Endodermal cell (in vitro differentiated cells): ENCODE measurements around the gene PRR29. TPM values are rescaled to one million over a fixed set of nuclear protein-coding genes. Genes with fewer than 3 reads are reported as not detected.

Source experiments
- DNase-seq: peaks from one replicate; pipeline ENCODE4 v3.0.0-alpha.2; 2017
- H3K27ac ChIP-seq: 2 replicates; pipeline ENCODE4 v1.5.1; 2013; ENCODE audit warnings: mild to moderate bottlenecking, low read depth, low read length, moderate library complexity
- H3K27me3 ChIP-seq: 2 replicates; pipeline ENCODE4 v1.6.1; 2013; ENCODE audit warnings: mild to moderate bottlenecking, low read length, moderate library complexity; ENCODE audit not compliant: insufficient read depth, control insufficient read depth, poor library complexity, severe bottlenecking
- H3K36me3 ChIP-seq: 2 replicates; pipeline ENCODE4 v1.7.0; 2013; ENCODE audit warnings: mild to moderate bottlenecking, low read length, moderate library complexity; ENCODE audit not compliant: control insufficient read depth, insufficient read depth
- H3K4me1 ChIP-seq: one replicate; pipeline ENCODE4 v1.7.0; 2013; ENCODE audit warnings: low read length; ENCODE audit not compliant: control insufficient read depth, insufficient read depth
- H3K4me3 ChIP-seq: 2 replicates; pipeline ENCODE4 v1.5.1; 2013; ENCODE audit warnings: mild to moderate bottlenecking, low read length, moderate library complexity
- H3K9ac ChIP-seq: 2 replicates; pipeline ENCODE4 v1.6.1; 2013; ENCODE audit warnings: mild to moderate bottlenecking, low read length, moderate library complexity; ENCODE audit not compliant: poor library complexity, severe bottlenecking; ENCODE audit errors: extremely low read depth
- H3K9me3 ChIP-seq: 2 replicates; pipeline ENCODE4 v1.6.1; 2013; ENCODE audit warnings: mild to moderate bottlenecking, low read length, moderate library complexity; ENCODE audit not compliant: control insufficient read depth
- H3K27ac Mint-ChIP-seq: 2 replicates; pipeline ENCODE4 v1.8.0; 2020; ENCODE audit warnings: mixed read lengths
- H3K27me3 Mint-ChIP-seq: 2 replicates; pipeline ENCODE4 v1.8.0; 2021; ENCODE audit warnings: mild to moderate bottlenecking, mixed read lengths; ENCODE audit not compliant: insufficient read depth
- H3K36me3 Mint-ChIP-seq: 2 replicates; pipeline ENCODE4 v1.8.0; 2020; ENCODE audit warnings: low read depth, mixed read lengths
- H3K4me1 Mint-ChIP-seq: 2 replicates; pipeline ENCODE4 v1.8.0; 2020; ENCODE audit warnings: mixed read lengths
- H3K4me3 Mint-ChIP-seq: 2 replicates; pipeline ENCODE4 v1.8.0; 2020; ENCODE audit warnings: mild to moderate bottlenecking, moderate library complexity, mixed read lengths
- H3K9me3 Mint-ChIP-seq: 2 replicates; pipeline ENCODE4 v1.8.0; 2020; ENCODE audit warnings: mild to moderate bottlenecking, mixed read lengths
- CTCF ChIP-seq: fragments of 200-600 bp; sonication (generic); conservative IDR thresholded peaks from 2 replicates; pipeline ENCODE4 v1.5.0; 2021; ENCODE audit warnings: antibody characterized with exemption, mild to moderate bottlenecking
- WGBS, 2 experiments: methylation state at CpG; one replicate each; pipeline versions ENCODE4 v1.1.5 to v1.1.7; 2013; ENCODE audit warnings: missing lambda C conversion rate in 2 of 2, mixed read lengths in 1 of 2; ENCODE audit not compliant: insufficient coverage in 1 of 2, insufficient read length in 1 of 2; 5-methylcytosine and 5-hydroxymethylcytosine counted together
- total RNA-seq, 2 donors: library from RNA; stranded (reverse); fragmentation: NEBNext Ultra II Directional in 1 of 2; extraction: Animal tissue kit (Norgen Biotek cat#: 25700) in 1 of 2; gene quantifications; 2 replicates in 1 of 2; 3 replicates in 1 of 2; pipeline ENCODE4 v1.2.1, GENCODE V29; 2021

PRR29 gene
- total RNA-seq, 2 donors from 2014 or later: 3.3 to 6.1 TPM

- Histone ChIP-seq H3K4me3 (no peak overlapping the region), H3K4me1 (no peaks in the 10 kb centered on the region), H3K9me3 (no peaks in the 10 kb centered on the region), H3K9ac (no peak overlapping the region), H3K27me3 (no peaks in the 10 kb centered on the region), H3K36me3 (no peaks in the 10 kb centered on the region), H3K27ac (no peak overlapping the region)
- WGBS, 2 experiments: 89 to 91% methylated on average over 14 to 29 of the region's 29 CpGs
- no peak overlapping the region for H3K27ac Mint-ChIP-seq
- H3K9me3 Mint-ChIP-seq: no peaks in the 10 kb centered on the region
- no peaks in the 10 kb centered on the region for H3K27me3 Mint-ChIP-seq
- no peaks in the 10 kb centered on the region for H3K36me3 Mint-ChIP-seq
- peak; percentile 82 for TF ChIP-seq CTCF
- H3K4me1 Mint-ChIP-seq: peaks cover 3% of the 10 kb centered on the region
- peak; percentile 95 for DNase-seq
- H3K4me3 Mint-ChIP-seq: no peak overlapping the region
Measured at GRCh38 chr17:63950940-63951907, 46.9 kb upstream of the PRR29 start.

GRCh38 chr17:63954402-63955063 is 43.6 kb upstream of the PRR29 start:
- no peak overlapping the region for H3K9ac ChIP-seq
- no peaks in the 10 kb centered on the region for H3K4me1 ChIP-seq
- Mint-ChIP-seq H3K4me3 (no peak overlapping the region), H3K9me3 (no peaks in the 10 kb centered on the region), H3K36me3 (peaks cover 1% of the 10 kb centered on the region), H3K27me3 (peaks cover 14% of the 10 kb centered on the region), H3K4me1 (peaks cover 3% of the 10 kb centered on the region), H3K27ac (no peak overlapping the region)
- no peak overlapping the region for H3K4me3 ChIP-seq
- no peak for DNase-seq
- TF ChIP-seq CTCF: no peak
- H3K9me3 ChIP-seq: no peaks in the 10 kb centered on the region
- 84% methylated on average over 3 to 10 of the region's 11 CpGs for WGBS, 2 experiments
- no peak overlapping the region for H3K27ac ChIP-seq
- peaks cover 8% of the 10 kb centered on the region for H3K27me3 ChIP-seq
- H3K36me3 ChIP-seq: no peaks in the 10 kb centered on the region

- H3K36me3 Mint-ChIP-seq: peaks cover 1% of the 10 kb centered on the region
- H3K27ac Mint-ChIP-seq: no peak overlapping the region
- no peaks in the 10 kb centered on the region for H3K9me3 ChIP-seq
- no peaks in the 10 kb centered on the region for H3K36me3 ChIP-seq
- TF ChIP-seq CTCF: peak; percentile 19
- no peak for DNase-seq
- H3K27me3 ChIP-seq: peaks cover 15% of the 10 kb centered on the region
- H3K4me3 ChIP-seq: no peak overlapping the region
- peaks cover 6% of the 10 kb centered on the region for H3K4me1 Mint-ChIP-seq
- no peak overlapping the region for H3K9ac ChIP-seq
- 87 to 90% methylated on average over 11 of the region's 11 CpGs for WGBS, 2 experiments
- no peak overlapping the region for H3K4me3 Mint-ChIP-seq
- no peaks in the 10 kb centered on the region for H3K9me3 Mint-ChIP-seq
- no peaks in the 10 kb centered on the region for H3K4me1 ChIP-seq
- H3K27ac ChIP-seq: no peak overlapping the region
- H3K27me3 Mint-ChIP-seq: peaks cover 20% of the 10 kb centered on the region
Measured at GRCh38 chr17:63955232-63955631, 42.9 kb upstream of the PRR29 start.
